CD4-positive, alpha-beta memory T cell (primary cell): ENCODE measurements around the gene TMSB4X. TPM values are rescaled to one million over a fixed set of nuclear protein-coding genes. Genes with fewer than 3 reads are reported as not detected.
"Not testable (repeated sequence)": the region's sequence is repeated elsewhere in the genome, so short reads cannot be mapped to it uniquely, and the experiment has no call there.

ENCODE experiments used
- CTCF ChIA-PET: fragments of 350-600 bp; sonication (Branson Sonifier 250); formaldehyde crosslinking; loops from one replicate; lab custom pipeline; 2021; ENCODE audit warnings: inconsistent platforms; ENCODE audit not compliant: partially characterized antibody; lab: Charles Lee
- POLR2A ChIA-PET: fragments of 350-600 bp; sonication (Branson Sonifier 250); formaldehyde crosslinking; loops from one replicate; lab custom pipeline; 2021; ENCODE audit not compliant: partially characterized antibody; lab: Charles Lee
- DNase-seq, 5 donors: peaks; one replicate each; pipeline versions ENCODE4 v3.0.0 to v3.0.0-alpha.2; 2020 to 2022; ENCODE audit warnings: mixed read lengths in 1 of 5
- H3K27ac ChIP-seq: one replicate; pipeline ENCODE4 v1.7.0; 2013; ENCODE audit warnings: low read depth, low read length
- H3K27me3 ChIP-seq: 2 replicates; pipeline ENCODE4 v1.7.0; 2013; ENCODE audit warnings: mild to moderate bottlenecking, low read length, moderate library complexity; ENCODE audit not compliant: insufficient read depth
- H3K36me3 ChIP-seq: 2 replicates; pipeline ENCODE4 v1.7.0; 2013; ENCODE audit warnings: mild to moderate bottlenecking, low read length, moderate library complexity; ENCODE audit not compliant: insufficient read depth
- H3K4me1 ChIP-seq: 2 replicates; pipeline ENCODE4 v1.7.0; 2013; ENCODE audit warnings: mild to moderate bottlenecking, low read length, moderate library complexity; ENCODE audit not compliant: insufficient read depth
- H3K4me3 ChIP-seq, 2 donors: one replicate each; pipeline ENCODE4 v1.7.0; 2013; ENCODE audit warnings: low read length in 2 of 2, mild to moderate bottlenecking in 1 of 2
- H3K9me3 ChIP-seq, 2 donors: one replicate each; pipeline ENCODE4 v1.7.0; 2013; ENCODE audit warnings: low read length in 2 of 2, control low read depth in 1 of 2; ENCODE audit not compliant: control insufficient read depth in 1 of 2
- H3K27ac Mint-ChIP-seq, 7 donors: one replicate each; pipeline ENCODE4 v1.8.0; 2020 to 2021; ENCODE audit warnings: mixed read lengths in 7 of 7, mild to moderate bottlenecking in 6 of 7, inconsistent platforms in 3 of 7, moderate library complexity in 3 of 7
- H3K27me3 Mint-ChIP-seq, 2 donors: one replicate each; pipeline ENCODE4 v1.8.0; 2020 to 2021; ENCODE audit warnings: mixed read lengths in 2 of 2
- H3K36me3 Mint-ChIP-seq, 2 donors: one replicate each; pipeline ENCODE4 v1.8.0; 2020 to 2021; ENCODE audit warnings: mixed read lengths in 2 of 2, inconsistent platforms in 1 of 2, mild to moderate bottlenecking in 1 of 2
- H3K4me1 Mint-ChIP-seq, 4 donors: one replicate each; pipeline ENCODE4 v1.8.0; 2020 to 2021; ENCODE audit warnings: mixed read lengths in 4 of 4, mild to moderate bottlenecking in 1 of 4
- H3K4me3 Mint-ChIP-seq, 8 donors: one replicate each; pipeline ENCODE4 v1.8.0; 2020 to 2021; ENCODE audit warnings: mixed read lengths in 8 of 8, mild to moderate bottlenecking in 7 of 8, moderate library complexity in 6 of 8, inconsistent platforms in 3 of 8
- H3K9me3 Mint-ChIP-seq, 8 donors: one replicate each; pipeline ENCODE4 v1.8.0; 2020 to 2021; ENCODE audit warnings: mixed read lengths in 8 of 8, mild to moderate bottlenecking in 5 of 8, inconsistent platforms in 3 of 8, moderate library complexity in 1 of 8
- intact Hi-C: fragments of 100-400 bp; cut with micrococcal nuclease; formaldehyde crosslinking; loops from one replicate; pipeline ENCODE4 v1.15.1; 2023
- polyA plus RNA-seq, 2 donors: library from polyadenylated mRNA; unstranded; fragments of 300-500 nt; fragmentation: Illumina TruSeq; gene quantifications; one replicate each; pipeline ENCODE4 v1.2.3, GENCODE V29; 2021
- total RNA-seq, 2 experiments: library from RNA; stranded (reverse); gene quantifications; one replicate each; pipeline ENCODE4 v1.2.3, GENCODE V29; 2021

The TMSB4X gene
- 1,000 to 10,000 TPM; 4,851 to 5,116 TPM for total RNA-seq
- over 10,000 TPM; 27,942 to 36,115 TPM for polyA plus RNA-seq

- Mint-ChIP-seq H3K4me1 (peaks cover 16 to 57% (median 38%) of the 10 kb centered on the region in 4 donors), H3K4me3 (peak within 1 kb of the TSS; percentile 92 to 99 (median 98)), H3K27ac (peak within 1 kb of the TSS; percentile 89 to 99 (median 97)), H3K9me3 (peaks cover 0 to 21% (median 2%) of the 10 kb centered on the region in 8 donors), H3K27me3 (no peaks in the 10 kb centered on the region), H3K36me3 (peaks cover 37 to 62% of the 10 kb centered on the region in 2 donors)
- Histone ChIP-seq H3K36me3 (peaks cover 9% of the 10 kb centered on the region), H3K4me3 (peak within 1 kb of the TSS; percentile 84 to 85), H3K27me3 (no peaks in the 10 kb centered on the region), H3K4me1 (peaks cover 26% of the 10 kb centered on the region), H3K9me3 (no peaks in the 10 kb centered on the region), H3K27ac (peak within 1 kb of the TSS; percentile 84)
- intact Hi-C loops, result loop anchor here (5.0 kb wide), 1 partner anchor 37 kb away; no protein-coding TSS in a partner anchor
- peak; percentile 81 to 85 (median 83) for DNase-seq
- CTCF ChIA-PET, result interaction anchor here (1.4 to 16.4 kb wide), 6 partner anchors 19 to 117 kb away, joined by 4 to 172 read pairs (median 84); no protein-coding TSS in a partner anchor
- POLR2A ChIA-PET, result interaction anchor here (0.6 to 26.3 kb wide), 18 partner anchors 2 to 1211 kb away, joined by 3 to 1769 read pairs (median 22); partner anchors contain the start of genes GEMIN8, OFD1, TMSB4X and TRAPPC2
These were observed at the start of gene TMSB4X for GRCh38 chrX:12974796-12975669. TMSB4X (plus strand) TSS chrX:12975110.

GRCh38 chrX:12929701-12930100, 45.2 kb upstream of the TMSB4X start:
- H3K9me3 ChIP-seq, result no peaks in the 10 kb centered on the region
- no peaks in the 10 kb centered on the region for H3K27me3 ChIP-seq
- Mint-ChIP-seq H3K27ac (no peak overlapping the region), H3K36me3 (no peaks in the 10 kb centered on the region), H3K4me3 (no peak overlapping the region), H3K4me1 (no peaks in the 10 kb centered on the region), H3K27me3 (peaks cover 1 to 2% of the 10 kb centered on the region in 2 donors), H3K9me3 (peaks cover 0 to 8% (median 6%) of the 10 kb centered on the region in 8 donors)
- no peak overlapping the region for H3K27ac ChIP-seq
- intact Hi-C loops, result no loop called here
- no peaks in the 10 kb centered on the region for H3K36me3 ChIP-seq
- ChIA-PET POLR2A (no interaction called here), CTCF (no interaction called here)
- DNase-seq, result no peak
- no peaks in the 10 kb centered on the region for H3K4me1 ChIP-seq
- H3K4me3 ChIP-seq, result no peak overlapping the region

- H3K4me3 ChIP-seq, result no peak overlapping the region
- H3K9me3 ChIP-seq, result no peaks in the 10 kb centered on the region
- ChIA-PET CTCF (no interaction called here), POLR2A (no interaction called here)
- no peaks in the 10 kb centered on the region for H3K4me1 Mint-ChIP-seq
- intact Hi-C loops, result no loop called here
- H3K27ac Mint-ChIP-seq, result no peak overlapping the region
- peaks cover 0 to 7% (median 4%) of the 10 kb centered on the region in 8 donors for H3K9me3 Mint-ChIP-seq
- no peaks in the 10 kb centered on the region for H3K4me1 ChIP-seq
- DNase-seq, result no peak
- H3K27me3 ChIP-seq, result no peaks in the 10 kb centered on the region
- H3K27ac ChIP-seq, result no peak overlapping the region
- no peaks in the 10 kb centered on the region for H3K36me3 ChIP-seq
- no peaks in the 10 kb centered on the region for H3K36me3 Mint-ChIP-seq
- H3K4me3 Mint-ChIP-seq, result no peak overlapping the region
- peaks cover 0 to under 1% of the 10 kb centered on the region in 2 donors for H3K27me3 Mint-ChIP-seq
These were observed 44.8 kb upstream of the TMSB4X start for GRCh38 chrX:12930150-12930549.

DNA sequence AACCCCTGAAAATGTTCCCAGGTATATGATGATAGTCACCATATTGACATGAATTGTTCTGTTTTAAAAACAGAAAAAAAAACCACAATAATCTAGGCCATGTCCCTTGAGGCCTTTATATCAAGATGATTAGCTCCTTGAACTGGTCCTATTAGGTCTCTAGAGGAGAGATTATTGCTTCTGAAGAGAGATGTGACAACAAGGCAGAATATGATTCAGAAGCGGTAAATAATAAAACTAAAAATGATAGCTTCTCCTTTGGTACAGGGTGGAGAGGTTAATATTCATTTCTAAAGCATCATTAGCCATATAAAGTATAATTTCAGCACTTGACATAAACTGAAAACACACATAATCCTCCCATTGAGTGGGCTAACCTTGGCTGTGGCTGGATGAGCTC, 42.7 kb upstream of the TMSB4X start:
- DNase-seq, result no peak
- no peaks in the 10 kb centered on the region for H3K4me1 Mint-ChIP-seq
- H3K27me3 Mint-ChIP-seq, result no peaks in the 10 kb centered on the region
- H3K27ac ChIP-seq, result no peak overlapping the region
- no peaks in the 10 kb centered on the region for H3K4me1 ChIP-seq
- no peaks in the 10 kb centered on the region for H3K36me3 ChIP-seq
- intact Hi-C loops, result no loop called here
- no peak overlapping the region for H3K27ac Mint-ChIP-seq
- POLR2A ChIA-PET, result no interaction called here
- no peaks in the 10 kb centered on the region for H3K9me3 ChIP-seq
- no peaks in the 10 kb centered on the region for H3K27me3 ChIP-seq
- no peak overlapping the region for H3K4me3 Mint-ChIP-seq
- no peak overlapping the region for H3K4me3 ChIP-seq
- CTCF ChIA-PET, result interaction anchor here (2.1 kb wide), 1 partner anchor 14 kb away, joined by 5 read pairs; no protein-coding TSS in a partner anchor
- peaks cover 0 to 7% (median 2%) of the 10 kb centered on the region in 8 donors for H3K9me3 Mint-ChIP-seq
- H3K36me3 Mint-ChIP-seq, result no peaks in the 10 kb centered on the region

GRCh38 chrX:12934850-12935249, 40.1 kb upstream of the TMSB4X start:
- ChIA-PET POLR2A (no interaction called here), CTCF (no interaction called here)
- DNase-seq, result no peak
- no peaks in the 10 kb centered on the region for H3K27me3 ChIP-seq
- H3K9me3 ChIP-seq, result no peaks in the 10 kb centered on the region
- no peaks in the 10 kb centered on the region for H3K4me1 ChIP-seq
- H3K4me3 ChIP-seq, result no peak overlapping the region
- Mint-ChIP-seq H3K9me3 (no peaks in the 10 kb centered on the region), H3K27me3 (no peaks in the 10 kb centered on the region), H3K4me3 (no peak overlapping the region), H3K4me1 (no peaks in the 10 kb centered on the region), H3K36me3 (no peaks in the 10 kb centered on the region), H3K27ac (no peak overlapping the region)
- intact Hi-C loops, result no loop called here
- H3K36me3 ChIP-seq, result no peaks in the 10 kb centered on the region
- no peak overlapping the region for H3K27ac ChIP-seq

DNA sequence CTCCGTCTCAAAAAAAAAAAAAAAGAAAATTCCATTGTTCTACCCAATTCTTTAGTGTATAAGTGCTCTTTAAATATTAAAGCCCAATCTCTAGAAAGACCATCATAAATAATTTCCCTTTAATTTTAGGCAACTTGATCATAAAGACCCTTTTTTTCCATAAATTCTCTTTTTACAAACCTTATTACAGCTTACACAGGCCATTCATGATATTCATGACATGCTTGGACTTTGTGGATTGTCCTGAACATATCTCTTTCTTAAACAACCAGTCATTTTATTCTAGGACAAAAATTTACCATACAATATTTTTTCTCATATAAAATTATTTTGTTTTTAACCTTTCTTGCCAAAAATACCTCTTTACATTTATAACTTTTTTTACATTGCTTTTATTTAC, 38.0 kb upstream of the TMSB4X start:
- no peaks in the 10 kb centered on the region for H3K9me3 Mint-ChIP-seq
- H3K4me1 Mint-ChIP-seq, result no peaks in the 10 kb centered on the region
- POLR2A ChIA-PET, result no interaction called here
- no peaks in the 10 kb centered on the region for H3K36me3 Mint-ChIP-seq
- Histone ChIP-seq H3K36me3 (no peaks in the 10 kb centered on the region), H3K4me1 (no peaks in the 10 kb centered on the region), H3K4me3 (no peak overlapping the region), H3K9me3 (no peaks in the 10 kb centered on the region), H3K27me3 (no peaks in the 10 kb centered on the region), H3K27ac (no peak overlapping the region)
- intact Hi-C loops, result no loop called here
- no peak overlapping the region for H3K4me3 Mint-ChIP-seq
- no peaks in the 10 kb centered on the region for H3K27me3 Mint-ChIP-seq
- no peak overlapping the region for H3K27ac Mint-ChIP-seq
- CTCF ChIA-PET, result interaction anchor here (2.0 kb wide), 1 partner anchor 9 kb away, joined by 7 read pairs; no protein-coding TSS in a partner anchor
- no peak for DNase-seq

DNA sequence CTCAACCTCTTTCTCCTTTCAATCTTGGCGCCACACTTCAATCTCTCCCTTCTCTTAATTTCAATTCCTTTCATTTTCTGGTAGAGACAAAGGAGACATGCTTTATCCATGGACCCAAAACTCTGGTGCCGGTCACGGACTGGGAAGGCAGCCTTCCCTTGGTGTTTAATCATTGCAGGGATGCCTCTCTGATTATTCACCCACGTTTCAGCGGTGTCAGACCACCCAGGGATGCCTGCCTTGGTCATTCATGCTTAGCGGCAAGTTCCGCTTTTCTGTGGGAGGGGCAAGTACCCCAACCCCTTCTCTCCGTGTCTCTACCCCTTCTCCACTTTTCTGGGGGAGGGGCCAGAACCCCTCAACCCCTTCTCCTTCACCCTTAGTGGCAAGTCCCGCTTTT, 34.4 kb upstream of the TMSB4X start:
- POLR2A ChIA-PET, H3K4me1 ChIP-seq, H3K36me3 ChIP-seq, H3K4me1 Mint-ChIP-seq, H3K9me3 ChIP-seq, H3K27me3 Mint-ChIP-seq, H3K27ac Mint-ChIP-seq, H3K27me3 ChIP-seq, H3K4me3 Mint-ChIP-seq, H3K27ac ChIP-seq, H3K4me3 ChIP-seq, H3K9me3 Mint-ChIP-seq, intact Hi-C loops, H3K36me3 Mint-ChIP-seq, DNase-seq, CTCF ChIA-PET: not testable (repeated sequence)
